CD4-positive, CD25-positive, alpha-beta regulatory T cell (primary cell): ENCODE results near the gene PCDH15. TPM values are rescaled to one million over a fixed set of nuclear protein-coding genes. Genes with fewer than 3 reads are reported as not detected.

ENCODE experiments used
- ATAC-seq, 2 donors: fragments of 150-1000 bp; cut with Tn5 transposase; one replicate each; pipeline ENCODE4 v1.10.0; 2021; ENCODE audit warnings: low read depth in 2 of 2, moderate number of reproducible peaks in 2 of 2, moderate library complexity in 1 of 2
- DNase-seq, 3 donors: peaks; one replicate each; pipeline versions ENCODE4 v3.0.0 to v3.0.0-alpha.2; 2012 to 2022; ENCODE audit warnings: mixed read lengths in 1 of 3
- H3K27ac ChIP-seq: one replicate; pipeline ENCODE4 v1.7.0; 2013; ENCODE audit warnings: mild to moderate bottlenecking, low read length; ENCODE audit not compliant: insufficient read depth, poor library complexity, severe bottlenecking
- H3K27me3 ChIP-seq: one replicate; pipeline ENCODE4 v1.7.0; 2013; ENCODE audit warnings: low read length; ENCODE audit not compliant: control insufficient read depth, insufficient read depth
- H3K36me3 ChIP-seq: one replicate; pipeline ENCODE4 v1.7.0; 2013; ENCODE audit warnings: mild to moderate bottlenecking, low read length, moderate library complexity; ENCODE audit not compliant: control insufficient read depth, insufficient read depth
- H3K4me1 ChIP-seq: 2 replicates; pipeline ENCODE4 v1.7.0; 2013; ENCODE audit warnings: mild to moderate bottlenecking, low read length; ENCODE audit not compliant: insufficient read depth, control insufficient read depth, poor library complexity, severe bottlenecking
- H3K4me3 ChIP-seq: one replicate; pipeline ENCODE4 v1.7.0; 2013; ENCODE audit warnings: low read depth, mild to moderate bottlenecking, low read length, moderate library complexity
- H3K9me3 ChIP-seq, 2 experiments: 1 replicate in 1 of 2; 2 replicates in 1 of 2; pipeline ENCODE4 v1.7.0; 2013; ENCODE audit warnings: low read length in 2 of 2, mild to moderate bottlenecking in 1 of 2, moderate library complexity in 1 of 2; ENCODE audit not compliant: control insufficient read depth in 2 of 2
- H3K27ac Mint-ChIP-seq, 3 donors: one replicate each; pipeline ENCODE4 v1.8.0; 2020 to 2022; ENCODE audit warnings: mild to moderate bottlenecking in 3 of 3, mixed read lengths in 3 of 3, moderate library complexity in 2 of 3
- H3K27me3 Mint-ChIP-seq: one replicate; pipeline ENCODE4 v1.8.0; 2022; ENCODE audit warnings: mild to moderate bottlenecking, mixed read lengths
- H3K36me3 Mint-ChIP-seq: one replicate; pipeline ENCODE4 v1.8.0; 2020; ENCODE audit warnings: mixed read lengths
- H3K4me1 Mint-ChIP-seq, 4 donors: one replicate each; pipeline ENCODE4 v1.8.0; 2020 to 2022; ENCODE audit warnings: mixed read lengths in 4 of 4, mild to moderate bottlenecking in 1 of 4
- H3K4me3 Mint-ChIP-seq, 4 donors: one replicate each; pipeline ENCODE4 v1.8.0; 2020 to 2022; ENCODE audit warnings: mild to moderate bottlenecking in 4 of 4, mixed read lengths in 4 of 4, moderate library complexity in 3 of 4
- H3K9me3 Mint-ChIP-seq, 7 donors: one replicate each; pipeline ENCODE4 v1.8.0; 2020 to 2022; ENCODE audit warnings: mixed read lengths in 7 of 7, mild to moderate bottlenecking in 3 of 7, moderate library complexity in 2 of 7
- polyA plus RNA-seq, 4 donors: library from polyadenylated mRNA; unstranded; fragments of 300-500 nt; fragmentation: Illumina TruSeq; gene quantifications; one replicate each; pipeline ENCODE4 v1.2.3, GENCODE V29; 2021
- total RNA-seq: library from RNA; stranded (reverse); gene quantifications from one replicate; pipeline ENCODE4 v1.2.3, GENCODE V29; 2022

The PCDH15 gene
- total and polyA plus RNA-seq, 5 donors from 2014 or later = not detected

DNA sequence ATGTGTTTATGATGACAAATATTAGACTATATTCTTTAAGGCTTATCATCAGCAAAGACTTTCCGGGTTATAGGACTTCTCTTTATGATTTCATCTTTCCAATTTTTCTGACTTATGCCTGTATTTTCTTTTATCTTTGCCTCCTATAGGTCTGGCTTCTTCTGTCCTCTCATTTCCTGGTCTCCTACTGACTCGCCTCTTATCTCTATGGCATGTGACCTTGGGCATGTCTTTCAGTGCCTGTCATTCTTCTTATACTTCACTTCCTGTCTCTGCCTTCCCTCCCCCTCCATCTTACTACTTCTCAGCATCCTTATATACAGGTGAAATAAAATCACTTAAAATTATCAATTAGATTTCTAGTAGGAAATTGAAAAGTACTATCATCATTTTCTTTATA, 42.2 kb downstream of the PCDH15 start:
- H3K36me3 ChIP-seq = no peaks in the 10 kb centered on the region
- peaks cover 1 to 7% of the 10 kb centered on the region in 2 experiments for H3K9me3 ChIP-seq
- Mint-ChIP-seq H3K36me3 (no peaks in the 10 kb centered on the region), H3K27ac (no peak overlapping the region), H3K4me3 (no peak overlapping the region), H3K9me3 (peaks cover 0 to 10% (median 6%) of the 10 kb centered on the region in 7 donors), H3K4me1 (no peaks in the 10 kb centered on the region), H3K27me3 (no peaks in the 10 kb centered on the region)
- no peak overlapping the region for H3K27ac ChIP-seq
- ATAC-seq (no peak), DNase-seq (no peak)
- no peaks in the 10 kb centered on the region for H3K27me3 ChIP-seq
- no peak overlapping the region for H3K4me3 ChIP-seq
- H3K4me1 ChIP-seq = no peaks in the 10 kb centered on the region

- DNase-seq (no peak), ATAC-seq (no peak)
- H3K27me3 ChIP-seq = no peaks in the 10 kb centered on the region
- peaks cover 0 to 3% of the 10 kb centered on the region in 2 experiments for H3K9me3 ChIP-seq
- Mint-ChIP-seq H3K4me3 (no peak overlapping the region), H3K27ac (no peak overlapping the region), H3K9me3 (peaks cover 0 to 17% (median 6%) of the 10 kb centered on the region in 7 donors), H3K36me3 (no peaks in the 10 kb centered on the region), H3K4me1 (no peaks in the 10 kb centered on the region), H3K27me3 (no peaks in the 10 kb centered on the region)
- H3K4me1 ChIP-seq = no peaks in the 10 kb centered on the region
- H3K4me3 ChIP-seq = no peak overlapping the region
- H3K36me3 ChIP-seq = no peaks in the 10 kb centered on the region
- H3K27ac ChIP-seq = no peak overlapping the region
These were observed 51.4 kb downstream of the PCDH15 start for GRCh38 chr10:54749623-54750022.

DNA sequence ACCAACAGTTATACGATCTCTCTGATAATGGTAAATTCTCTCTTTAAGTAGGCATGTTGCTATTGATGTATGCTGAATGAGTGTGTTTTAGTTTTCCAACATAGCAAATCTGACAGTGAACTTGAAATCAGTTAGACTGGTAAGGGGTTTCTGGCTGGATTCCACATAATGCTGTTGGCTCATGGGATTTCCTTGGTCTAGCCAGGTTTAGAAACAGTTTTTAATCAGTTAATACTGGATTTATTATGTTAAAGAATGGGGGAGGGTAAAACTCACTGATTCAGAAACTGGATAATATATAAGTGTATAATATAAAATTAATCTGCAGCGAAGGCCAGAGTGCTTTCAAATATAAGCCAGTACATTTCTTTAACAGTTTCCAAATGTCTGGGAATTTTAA, 55.6 kb downstream of the PCDH15 start:
- no peak overlapping the region for H3K27ac ChIP-seq
- Mint-ChIP-seq H3K27me3 (no peaks in the 10 kb centered on the region), H3K4me1 (no peaks in the 10 kb centered on the region), H3K4me3 (no peak overlapping the region), H3K36me3 (no peaks in the 10 kb centered on the region), H3K27ac (no peak overlapping the region), H3K9me3 (peaks cover 0 to 11% (median 5%) of the 10 kb centered on the region in 7 donors)
- no peaks in the 10 kb centered on the region for H3K9me3 ChIP-seq
- H3K27me3 ChIP-seq = no peaks in the 10 kb centered on the region
- no peaks in the 10 kb centered on the region for H3K36me3 ChIP-seq
- H3K4me1 ChIP-seq = no peaks in the 10 kb centered on the region
- H3K4me3 ChIP-seq = no peak overlapping the region
- ATAC-seq (no peak), DNase-seq (no peak)

DNA sequence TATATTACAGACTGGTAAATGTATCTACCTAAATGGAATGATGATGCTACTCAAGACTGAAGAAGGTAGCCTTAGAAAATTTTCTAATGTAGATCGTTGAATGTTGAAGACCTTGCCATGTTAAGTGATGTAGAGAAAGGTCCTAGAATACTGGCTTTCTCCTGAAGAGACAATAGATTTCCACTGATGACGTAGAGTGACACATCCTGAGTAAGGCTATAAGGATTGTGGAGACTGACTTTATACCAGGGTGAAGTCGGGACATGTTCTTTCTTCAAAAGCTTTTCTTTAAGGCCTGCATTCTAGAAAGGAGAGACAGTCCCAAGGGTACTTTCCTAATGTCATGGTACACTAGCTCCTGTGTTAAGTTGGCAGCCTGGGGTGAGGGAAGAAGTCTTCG, 58.6 kb downstream of the PCDH15 start:
- Mint-ChIP-seq H3K9me3 (peaks cover 5 to 20% (median 7%) of the 10 kb centered on the region in 7 donors), H3K4me3 (no peak overlapping the region), H3K27me3 (no peaks in the 10 kb centered on the region), H3K27ac (no peak overlapping the region), H3K36me3 (no peaks in the 10 kb centered on the region), H3K4me1 (no peaks in the 10 kb centered on the region)
- no peaks in the 10 kb centered on the region for H3K4me1 ChIP-seq
- ATAC-seq = no peak
- peaks cover 0 to 5% of the 10 kb centered on the region in 2 experiments for H3K9me3 ChIP-seq
- no peak for DNase-seq
- no peaks in the 10 kb centered on the region for H3K27me3 ChIP-seq
- no peak overlapping the region for H3K27ac ChIP-seq
- H3K4me3 ChIP-seq = no peak overlapping the region
- no peaks in the 10 kb centered on the region for H3K36me3 ChIP-seq

DNA sequence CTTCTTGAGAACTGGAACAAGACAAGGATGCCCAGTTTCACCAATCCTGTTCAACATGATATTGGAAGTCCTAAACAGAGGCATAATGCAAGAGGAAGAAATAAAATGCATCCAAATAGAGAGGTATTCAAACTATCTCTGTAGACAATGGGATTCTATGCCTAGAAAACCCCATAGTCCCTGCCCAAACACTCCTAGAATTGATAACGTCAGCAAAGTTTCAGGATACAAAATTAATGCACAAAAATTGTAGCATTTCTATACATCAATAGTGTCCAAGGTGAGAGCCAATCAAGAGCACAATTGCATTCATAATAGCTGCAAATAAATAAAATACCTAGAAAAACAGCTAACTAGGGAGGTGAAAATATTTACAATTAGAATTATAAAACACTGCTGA, 72.5 kb downstream of the PCDH15 start:
- Mint-ChIP-seq H3K9me3 (peaks cover 0 to 30% (median 8%) of the 10 kb centered on the region in 7 donors), H3K27ac (no peak overlapping the region), H3K4me1 (no peaks in the 10 kb centered on the region), H3K4me3 (no peak overlapping the region), H3K36me3 (no peaks in the 10 kb centered on the region), H3K27me3 (no peaks in the 10 kb centered on the region)
- Histone ChIP-seq H3K4me1 (no peaks in the 10 kb centered on the region), H3K36me3 (no peaks in the 10 kb centered on the region), H3K4me3 (no peak overlapping the region), H3K27ac (no peak overlapping the region), H3K9me3 (peaks cover 0 to 2% of the 10 kb centered on the region in 2 experiments), H3K27me3 (no peaks in the 10 kb centered on the region)
- DNase-seq = no peak
- no peak for ATAC-seq

GRCh38 chr10:54722075-54722474, 79.0 kb downstream of the PCDH15 start:
- H3K27ac Mint-ChIP-seq = no peak overlapping the region
- peaks cover 4 to 25% (median 12%) of the 10 kb centered on the region in 7 donors for H3K9me3 Mint-ChIP-seq
- no peak for ATAC-seq

GRCh38 chr10:54710918-54711317, 90.1 kb downstream of the PCDH15 start:
- H3K9me3 ChIP-seq = peaks cover 0 to 4% of the 10 kb centered on the region in 2 experiments
- H3K27ac ChIP-seq = no peak overlapping the region
- no peak for DNase-seq
- Mint-ChIP-seq H3K27ac (no peak overlapping the region), H3K4me3 (no peak overlapping the region), H3K27me3 (no peaks in the 10 kb centered on the region), H3K4me1 (no peaks in the 10 kb centered on the region), H3K9me3 (peaks cover 0 to 4% (median 0%) of the 10 kb centered on the region in 7 donors), H3K36me3 (no peaks in the 10 kb centered on the region)
- H3K4me3 ChIP-seq = no peak overlapping the region
- no peaks in the 10 kb centered on the region for H3K36me3 ChIP-seq
- H3K27me3 ChIP-seq = no peaks in the 10 kb centered on the region
- H3K4me1 ChIP-seq = no peaks in the 10 kb centered on the region
- ATAC-seq = no peak

More at GRCh38 chr10:54722075-54722474, 79.0 kb downstream of the PCDH15 start:
- H3K36me3 Mint-ChIP-seq = no peaks in the 10 kb centered on the region
- no peak overlapping the region for H3K4me3 ChIP-seq
- no peaks in the 10 kb centered on the region for H3K27me3 ChIP-seq
- H3K27me3 Mint-ChIP-seq = no peaks in the 10 kb centered on the region
- H3K27ac ChIP-seq = no peak overlapping the region
- peaks cover 0 to 2% of the 10 kb centered on the region in 2 experiments for H3K9me3 ChIP-seq
- no peak overlapping the region for H3K4me3 Mint-ChIP-seq
- H3K4me1 Mint-ChIP-seq = no peaks in the 10 kb centered on the region
- no peaks in the 10 kb centered on the region for H3K36me3 ChIP-seq
- no peaks in the 10 kb centered on the region for H3K4me1 ChIP-seq
- DNase-seq = no peak

DNA sequence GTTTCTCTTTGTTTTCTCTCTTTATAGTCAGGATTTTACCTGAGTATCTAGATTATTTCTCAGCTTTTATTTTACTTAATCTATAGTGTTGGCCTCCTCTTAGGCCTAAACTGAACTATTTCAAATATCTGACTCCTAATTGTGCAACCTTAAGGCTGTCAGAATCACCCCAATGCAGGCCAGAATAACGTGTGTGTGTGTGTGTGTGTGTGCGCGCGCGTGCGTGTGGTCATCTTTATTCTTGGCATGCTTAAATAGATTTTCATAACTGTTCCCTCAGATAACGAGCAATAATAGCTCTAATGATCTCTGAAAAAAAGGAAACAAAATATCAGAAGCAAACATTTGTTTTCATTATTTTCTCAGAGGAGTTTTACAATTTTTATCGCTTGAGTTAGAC, 92.4 kb downstream of the PCDH15 start:
- Histone ChIP-seq H3K4me3 (no peak overlapping the region), H3K27ac (no peak overlapping the region)
- H3K27me3 Mint-ChIP-seq = no peaks in the 10 kb centered on the region

More for the DNA sequence above, 92.4 kb downstream of the PCDH15 start:
- Histone ChIP-seq H3K9me3 (no peaks in the 10 kb centered on the region), H3K4me1 (no peaks in the 10 kb centered on the region), H3K27me3 (no peaks in the 10 kb centered on the region), H3K36me3 (no peaks in the 10 kb centered on the region)
- ATAC-seq (no peak), DNase-seq (no peak)
- no peaks in the 10 kb centered on the region for H3K4me1 Mint-ChIP-seq
- peaks cover 0 to 4% (median 2%) of the 10 kb centered on the region in 7 donors for H3K9me3 Mint-ChIP-seq
- H3K27ac Mint-ChIP-seq = no peak overlapping the region
- no peaks in the 10 kb centered on the region for H3K36me3 Mint-ChIP-seq
- no peak overlapping the region for H3K4me3 Mint-ChIP-seq
